Measurements from ENCODE around the gene LARP1.
"Not testable (repeated sequence)": the region's sequence is repeated elsewhere in the genome, so short reads cannot be mapped to it uniquely, and the experiment has no call there.

Gene LARP1

DNA sequence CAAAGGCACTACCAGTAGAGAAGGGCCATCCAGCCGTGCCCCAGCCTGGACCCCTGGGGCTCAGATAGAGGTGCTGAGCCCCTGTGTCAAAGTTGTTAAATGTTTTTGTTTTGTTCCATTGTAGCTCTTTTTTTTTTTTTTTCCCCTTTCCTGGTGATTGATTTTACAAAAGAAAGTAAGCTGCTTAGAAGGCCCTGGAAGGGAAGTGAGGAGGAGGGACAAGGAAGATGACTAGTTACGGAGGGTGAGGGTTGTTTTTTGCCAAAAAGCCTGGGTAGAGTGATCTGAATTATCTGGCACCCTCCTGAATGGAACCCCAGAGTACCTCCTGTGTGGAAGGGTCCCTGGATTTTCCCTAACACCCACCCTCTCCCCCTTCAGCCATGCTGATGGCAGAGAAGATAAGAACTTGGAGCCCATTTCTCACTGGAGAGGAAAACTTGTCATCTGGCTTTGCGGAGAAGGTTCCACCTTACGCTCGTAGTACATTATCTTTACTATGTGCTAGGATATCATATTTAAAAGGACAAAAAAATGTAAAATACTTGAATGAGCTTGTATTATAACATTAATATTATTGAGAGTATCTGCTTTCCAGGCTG lies 61.8 kb downstream of the LARP1 start:
- no peak for DNase-seq (ENCODE audit: low read depth)
- H3K4me3 ChIP-seq (ENCODE audit: low read depth, low read length): no peak overlapping the region

DNA sequence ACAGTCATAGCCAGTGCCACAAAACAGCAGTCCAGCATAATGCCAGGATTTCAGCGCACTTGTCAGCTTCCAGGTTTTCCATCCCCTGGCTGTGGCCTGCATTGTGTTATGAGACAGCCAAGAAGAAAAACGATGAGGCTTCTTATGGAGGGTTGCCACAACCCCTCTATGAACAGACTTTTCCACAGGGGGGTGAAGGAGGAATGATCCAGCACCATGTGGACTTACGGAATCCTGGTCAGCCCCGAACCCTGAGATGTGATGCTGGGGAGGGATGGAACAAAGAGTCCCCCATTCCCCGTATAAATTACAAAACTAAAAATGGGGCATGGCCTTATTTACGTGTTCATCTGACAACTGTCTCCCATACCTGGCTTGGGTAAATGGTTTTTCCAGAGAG lies 62.6 kb downstream of the LARP1 start:
- DNase-seq (ENCODE audit: low read depth): no peak
- H3K4me3 ChIP-seq (ENCODE audit: low read depth, low read length): no peak overlapping the region

DNA sequence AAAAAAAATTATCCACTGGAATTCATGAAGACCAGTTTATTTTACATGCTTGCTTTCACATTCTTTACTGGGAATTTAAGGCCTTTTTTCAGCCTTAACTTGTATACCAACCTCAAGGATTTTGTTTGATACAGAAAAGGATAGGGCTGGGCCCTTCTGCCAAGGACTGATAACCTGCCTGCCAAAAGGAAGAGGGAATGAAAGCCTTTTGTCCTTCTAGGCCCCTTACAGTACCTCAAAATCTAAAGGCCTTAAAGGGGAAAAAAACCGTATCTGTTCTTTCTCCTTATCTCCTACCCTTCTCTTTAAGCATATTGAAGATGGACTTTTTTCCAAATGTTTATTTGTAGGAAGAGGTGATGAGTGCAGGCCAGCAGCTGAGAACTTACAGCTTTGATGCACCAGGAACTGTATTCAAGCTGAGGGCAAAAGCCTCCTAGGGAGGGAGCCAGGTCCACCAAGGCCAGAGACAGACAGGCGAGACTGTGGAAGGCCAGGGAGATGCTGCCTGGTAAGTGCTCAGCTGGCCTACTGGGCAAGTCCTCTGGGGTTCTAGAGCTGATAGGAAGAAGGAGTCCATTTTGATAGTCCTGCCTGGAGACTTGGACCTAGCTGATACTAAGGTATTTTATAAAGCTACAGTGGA lies 63.4 kb downstream of the LARP1 start:
- DNase-seq (ENCODE audit: low read depth): no peak
- no peak overlapping the region for H3K4me3 ChIP-seq (ENCODE audit: low read depth, low read length)

DNA sequence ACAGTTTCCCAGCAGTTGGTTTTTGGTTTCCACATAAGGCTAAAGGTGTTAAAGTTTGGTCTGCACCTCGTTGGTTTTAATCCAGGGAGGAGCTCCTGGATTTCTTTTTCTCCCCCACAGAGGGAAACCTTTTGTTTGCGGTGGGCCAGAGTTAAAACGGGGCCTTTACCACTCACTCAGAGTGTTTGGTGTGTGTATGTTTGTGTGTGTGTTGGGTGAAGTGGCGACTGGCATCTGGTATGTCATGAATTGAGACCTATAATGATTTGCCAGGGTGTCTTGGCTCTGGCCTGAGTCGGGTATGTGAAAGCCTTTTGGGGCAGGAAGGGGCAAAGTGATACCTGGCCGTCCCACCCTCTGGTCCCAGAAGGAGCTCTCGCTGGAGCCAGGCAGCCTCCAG lies 64.4 kb downstream of the LARP1 start:
- no peak for DNase-seq (ENCODE audit: low read depth)
- no peak overlapping the region for H3K4me3 ChIP-seq (ENCODE audit: low read depth, low read length)

DNA sequence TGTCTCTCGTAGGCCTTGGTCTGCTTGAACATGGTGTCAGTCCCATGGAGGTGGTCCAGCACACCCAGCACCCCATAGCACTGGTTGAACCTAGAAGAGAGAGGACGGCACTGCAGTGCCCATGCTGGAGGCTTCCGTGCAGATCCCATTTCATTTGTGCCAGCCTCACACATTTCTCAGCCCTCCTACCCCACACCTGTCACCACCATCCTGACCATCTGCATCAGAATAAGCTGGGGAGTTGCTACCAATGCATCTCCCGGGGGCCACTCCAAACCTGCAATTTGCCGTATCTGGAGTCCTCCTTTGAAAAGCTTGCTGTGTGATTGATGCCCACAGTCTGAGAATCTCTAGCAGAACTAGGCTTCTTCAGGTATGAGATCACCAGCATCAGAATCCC lies 65.2 kb downstream of the LARP1 start:
- no peak overlapping the region for H3K4me3 ChIP-seq (ENCODE audit: low read depth, low read length)
- no peak for DNase-seq (ENCODE audit: low read depth)

DNA sequence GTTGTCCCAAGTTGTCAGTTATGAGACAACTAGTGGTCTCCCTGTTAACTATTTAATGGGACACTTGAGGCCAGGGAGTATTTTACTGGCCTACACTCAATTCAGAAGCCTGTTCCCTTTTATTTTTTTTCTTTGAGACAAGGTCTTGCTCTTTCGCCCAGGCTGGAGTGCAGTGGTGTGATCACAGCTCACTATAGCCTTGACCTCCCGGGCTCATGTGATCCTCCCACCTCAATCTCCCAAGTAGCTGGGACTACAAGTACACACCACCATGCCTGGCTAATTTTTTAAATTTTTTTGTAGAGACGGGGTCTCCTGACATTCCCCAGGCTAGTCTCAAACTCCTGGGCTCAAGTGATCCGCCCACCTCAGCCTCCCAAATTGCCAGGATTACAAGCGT lies 67.7 kb downstream of the LARP1 start:
- H3K4me3 ChIP-seq (ENCODE audit: low read depth, low read length); DNase-seq (ENCODE audit: low read depth): not testable (repeated sequence)

DNA sequence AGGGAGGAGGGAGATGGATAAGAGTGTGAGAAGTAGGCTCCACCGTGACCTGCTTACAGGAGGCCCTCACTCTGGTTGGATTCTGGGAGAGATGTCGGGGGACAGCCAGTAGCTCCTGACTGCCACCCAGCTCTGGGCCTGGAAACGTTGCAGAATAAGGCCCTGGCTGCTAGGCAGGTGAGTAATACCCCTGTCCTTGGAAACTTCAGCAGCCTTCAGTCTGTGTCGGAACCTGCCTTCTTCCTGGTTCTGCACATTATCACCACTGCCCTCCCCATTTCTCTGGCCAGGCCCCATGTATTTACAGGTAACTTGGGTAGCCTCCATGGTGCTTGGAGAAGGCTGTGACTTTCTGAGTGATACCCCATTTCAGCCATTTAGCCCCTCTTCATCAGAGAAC lies 68.4 kb downstream of the LARP1 start:
- DNase-seq (ENCODE audit: low read depth): no peak
- no peak overlapping the region for H3K4me3 ChIP-seq (ENCODE audit: low read depth, low read length)

DNA sequence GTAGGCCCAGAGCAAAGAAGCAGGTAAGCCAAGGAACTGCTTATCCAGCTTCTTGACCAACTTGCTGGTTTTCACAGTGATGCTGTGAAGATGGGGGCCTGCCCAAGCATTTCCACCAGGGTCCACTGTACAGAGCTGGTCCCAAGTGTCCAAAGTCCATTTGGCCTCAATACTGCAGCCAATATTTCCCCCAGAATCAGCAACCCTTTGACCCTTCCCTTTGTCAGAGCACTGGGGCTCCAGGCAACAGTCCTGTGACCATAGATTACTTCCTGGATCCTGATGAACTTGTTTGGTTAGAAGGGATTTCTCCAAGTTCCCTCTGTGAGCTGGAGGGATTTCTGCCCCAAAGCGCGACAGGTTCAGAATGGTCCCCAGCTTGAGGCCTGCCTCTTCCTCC lies 68.9 kb downstream of the LARP1 start:
- no peak overlapping the region for H3K4me3 ChIP-seq (ENCODE audit: low read depth, low read length)
- DNase-seq (ENCODE audit: low read depth): no peak

DNA sequence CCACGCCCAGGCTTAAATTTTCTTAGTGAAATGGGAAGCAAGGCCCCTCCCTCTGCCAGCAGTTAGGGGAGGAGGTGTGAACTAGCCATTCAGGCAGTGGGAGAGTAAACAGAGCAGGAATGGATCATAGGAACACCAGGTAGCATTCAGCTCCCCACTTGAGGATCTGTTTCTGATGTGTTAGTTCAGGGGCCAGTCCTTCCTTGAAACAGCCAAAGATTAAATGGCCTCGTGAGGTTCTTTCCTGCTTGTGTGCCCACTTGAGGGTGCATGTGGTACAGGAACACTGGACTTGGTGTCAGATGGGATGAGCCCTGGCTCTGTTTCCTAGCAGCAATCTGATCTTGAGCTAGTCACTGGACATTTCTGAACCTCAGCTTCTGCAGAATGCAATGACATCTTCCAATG lies 74.0 kb downstream of the LARP1 start:
- no peak for DNase-seq (ENCODE audit: low read depth)
- no peak overlapping the region for H3K4me3 ChIP-seq (ENCODE audit: low read depth, low read length)

DNA sequence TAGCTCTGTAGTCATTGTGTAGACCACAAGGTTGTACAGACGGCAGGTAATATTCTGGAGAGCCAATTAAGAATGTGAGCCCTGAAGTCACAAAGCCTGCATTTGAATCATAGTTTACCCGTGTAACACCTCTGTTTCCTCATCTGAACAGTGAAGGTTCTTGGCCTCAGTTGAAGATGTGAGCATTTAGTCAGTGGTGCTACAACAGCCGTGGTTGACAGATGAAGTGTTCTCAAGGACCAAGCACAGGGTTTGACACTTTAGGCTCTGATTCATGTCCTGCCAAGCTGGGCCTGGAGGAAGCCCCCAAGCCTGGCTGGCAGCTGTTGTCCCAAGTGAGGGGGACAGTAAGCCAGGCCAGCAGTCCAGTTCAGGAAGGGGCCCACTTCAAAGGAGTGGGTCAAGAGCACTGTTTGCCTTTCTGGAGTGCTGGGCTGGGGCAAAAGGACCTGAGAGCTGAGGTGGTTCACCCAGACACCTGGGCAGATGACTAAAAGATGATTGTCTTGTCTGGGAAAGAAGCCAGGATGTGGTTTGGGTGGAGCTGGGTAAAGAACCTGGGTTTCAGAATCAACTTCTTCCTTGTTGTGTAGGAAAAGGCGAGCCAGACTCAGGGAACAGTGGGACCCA lies 74.5 kb downstream of the LARP1 start:
- no peak for DNase-seq (ENCODE audit: low read depth)
- H3K4me3 ChIP-seq (ENCODE audit: low read depth, low read length): no peak overlapping the region

DNA sequence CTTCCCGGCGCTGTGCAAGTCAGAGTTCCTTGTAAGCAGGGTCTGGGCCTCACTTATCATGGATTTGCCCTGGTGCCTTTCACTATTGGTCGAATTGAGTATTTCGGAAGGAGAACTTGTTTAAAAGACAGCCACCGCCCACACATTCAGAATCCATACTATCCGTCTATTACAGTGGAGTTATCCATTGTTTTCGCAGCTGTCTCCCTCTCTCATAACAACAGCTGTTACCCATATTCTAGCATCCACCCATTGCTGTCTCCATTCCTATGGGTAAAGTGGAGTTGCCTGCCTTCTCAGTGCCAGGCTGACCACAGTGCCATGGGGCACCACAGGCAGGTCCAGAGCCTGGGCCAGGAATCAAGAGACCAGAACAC lies 75.0 kb downstream of the LARP1 start:
- no peak overlapping the region for H3K4me3 ChIP-seq (ENCODE audit: low read depth, low read length)
- DNase-seq (ENCODE audit: low read depth): peak; percentile 38

DNA sequence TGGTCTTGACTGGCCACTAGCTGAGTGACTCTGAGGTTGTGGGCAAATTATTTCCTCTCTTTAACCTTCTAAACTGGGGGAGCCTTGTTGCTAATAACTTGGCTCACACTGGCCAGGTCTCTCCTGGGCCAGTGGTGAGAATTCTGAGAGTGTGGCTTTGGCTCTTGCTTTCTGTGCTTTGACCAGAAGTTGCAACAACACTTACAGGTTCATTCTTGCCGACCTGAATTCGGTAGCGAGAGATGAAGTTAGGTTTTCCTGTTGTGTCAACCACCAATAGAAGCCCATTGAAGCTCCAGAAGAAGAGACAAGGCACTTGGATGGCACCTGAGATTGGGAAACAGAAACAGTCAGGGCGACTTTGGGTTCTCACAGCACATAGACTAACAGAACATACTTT lies 75.4 kb downstream of the LARP1 start:
- no peak overlapping the region for H3K4me3 ChIP-seq (ENCODE audit: low read depth, low read length)
- no peak for DNase-seq (ENCODE audit: low read depth)

DNA sequence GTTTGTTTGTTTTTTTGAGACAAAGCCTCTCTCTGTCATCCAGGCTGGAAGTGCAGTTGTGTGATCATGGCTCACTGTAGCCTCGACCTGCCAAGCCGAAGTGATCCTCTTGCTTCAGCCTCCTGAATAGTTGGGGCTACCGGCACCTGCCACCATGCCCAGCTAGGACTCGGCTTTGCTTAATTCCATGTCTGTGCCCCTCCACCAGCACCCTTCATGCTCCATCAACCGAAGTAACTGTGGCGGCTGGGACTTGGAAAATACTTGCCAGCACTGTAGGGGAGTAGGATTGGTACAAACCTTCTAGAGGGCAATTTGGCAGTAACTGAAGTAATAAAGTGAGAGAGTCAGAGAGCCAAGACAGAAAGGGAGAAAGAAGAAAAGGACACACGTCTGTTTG lies 76.3 kb downstream of the LARP1 start:
- H3K4me3 ChIP-seq (ENCODE audit: low read depth, low read length): no peak overlapping the region
- no peak for DNase-seq (ENCODE audit: low read depth)

DNA sequence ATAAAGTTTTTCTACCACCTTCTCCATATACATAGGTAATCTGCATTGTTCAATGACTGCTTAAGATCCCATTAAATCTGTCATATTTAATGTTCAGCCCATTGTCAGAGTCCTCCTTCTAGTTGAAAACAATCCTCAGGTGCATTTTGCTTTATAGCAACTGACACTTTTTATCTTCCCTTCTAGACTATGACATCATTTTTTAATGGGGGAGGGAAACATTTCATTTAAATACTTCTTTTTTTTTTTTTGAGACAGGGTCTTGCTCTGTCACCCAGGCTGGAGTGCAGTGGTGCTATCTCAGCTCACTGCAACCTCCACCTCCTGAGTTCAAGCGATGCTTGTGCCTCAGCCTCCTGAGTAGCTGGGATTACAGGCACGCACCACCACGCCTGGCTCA lies 77.6 kb downstream of the LARP1 start:
- DNase-seq (ENCODE audit: low read depth): not testable (repeated sequence)

DNA sequence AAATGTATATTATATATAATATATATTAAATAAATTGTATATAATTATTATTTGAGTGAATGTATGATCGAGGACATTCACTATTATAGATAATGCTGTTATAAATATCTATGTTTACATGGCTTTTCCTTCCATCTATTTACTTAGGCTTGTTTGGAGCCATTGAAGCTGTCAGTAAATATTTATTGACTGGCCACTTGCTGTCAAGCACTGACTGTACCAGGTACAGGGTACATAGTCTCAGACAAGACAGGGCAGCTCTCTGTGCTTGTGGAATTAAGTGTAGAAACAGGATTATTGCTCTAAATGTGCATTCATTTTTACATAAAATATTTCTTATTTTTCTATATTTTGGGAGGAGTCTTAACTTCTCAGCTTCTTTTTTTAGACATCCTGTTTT lies 78.9 kb downstream of the LARP1 start:
- no peak for DNase-seq (ENCODE audit: low read depth)
- H3K4me3 ChIP-seq (ENCODE audit: low read depth, low read length): no peak overlapping the region

More for the DNA sequence above, 77.6 kb downstream of the LARP1 start:
- H3K4me3 ChIP-seq (ENCODE audit: low read depth, low read length): not testable (repeated sequence)

DNA sequence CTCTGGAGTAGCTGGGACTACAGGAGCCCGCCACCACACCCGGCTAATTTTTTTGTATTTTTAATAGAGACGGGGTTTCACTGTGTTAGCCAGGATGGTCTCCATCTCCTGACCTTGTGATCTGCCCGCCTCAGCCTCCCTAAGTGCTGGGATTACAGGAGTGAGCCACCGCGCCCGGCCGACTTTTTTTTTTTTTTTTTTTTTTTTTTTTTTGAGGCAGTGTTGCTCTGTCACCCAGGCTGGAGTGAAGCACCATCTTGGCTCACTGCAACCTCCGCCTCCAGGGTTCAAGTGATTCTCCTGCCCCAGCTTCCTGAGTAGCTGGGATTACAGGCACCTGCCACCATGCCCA lies 80.5 kb downstream of the LARP1 start:
- not testable (repeated sequence) for H3K4me3 ChIP-seq (ENCODE audit: low read depth, low read length); DNase-seq (ENCODE audit: low read depth)

DNA sequence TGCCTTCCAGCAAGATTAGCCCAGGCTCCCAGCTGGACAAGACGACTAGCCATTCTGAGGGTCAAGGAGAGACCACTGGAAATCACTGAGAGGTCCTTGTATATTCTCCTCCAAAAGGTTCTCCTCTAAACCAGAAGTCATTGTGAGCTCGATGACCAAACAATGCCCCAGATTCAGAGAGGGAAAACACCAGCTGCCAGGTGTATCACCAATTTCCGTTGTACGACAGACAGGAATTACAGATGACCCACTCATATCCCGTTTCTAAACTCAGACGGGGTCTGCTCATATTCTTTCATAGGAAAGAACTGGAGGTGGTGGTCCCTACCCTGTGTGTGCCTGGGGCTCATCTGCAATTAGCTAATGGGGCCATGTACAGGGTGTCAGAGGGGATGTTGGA lies 81.0 kb downstream of the LARP1 start:
- DNase-seq (ENCODE audit: low read depth): no peak
- H3K4me3 ChIP-seq (ENCODE audit: low read depth, low read length): no peak overlapping the region

DNA sequence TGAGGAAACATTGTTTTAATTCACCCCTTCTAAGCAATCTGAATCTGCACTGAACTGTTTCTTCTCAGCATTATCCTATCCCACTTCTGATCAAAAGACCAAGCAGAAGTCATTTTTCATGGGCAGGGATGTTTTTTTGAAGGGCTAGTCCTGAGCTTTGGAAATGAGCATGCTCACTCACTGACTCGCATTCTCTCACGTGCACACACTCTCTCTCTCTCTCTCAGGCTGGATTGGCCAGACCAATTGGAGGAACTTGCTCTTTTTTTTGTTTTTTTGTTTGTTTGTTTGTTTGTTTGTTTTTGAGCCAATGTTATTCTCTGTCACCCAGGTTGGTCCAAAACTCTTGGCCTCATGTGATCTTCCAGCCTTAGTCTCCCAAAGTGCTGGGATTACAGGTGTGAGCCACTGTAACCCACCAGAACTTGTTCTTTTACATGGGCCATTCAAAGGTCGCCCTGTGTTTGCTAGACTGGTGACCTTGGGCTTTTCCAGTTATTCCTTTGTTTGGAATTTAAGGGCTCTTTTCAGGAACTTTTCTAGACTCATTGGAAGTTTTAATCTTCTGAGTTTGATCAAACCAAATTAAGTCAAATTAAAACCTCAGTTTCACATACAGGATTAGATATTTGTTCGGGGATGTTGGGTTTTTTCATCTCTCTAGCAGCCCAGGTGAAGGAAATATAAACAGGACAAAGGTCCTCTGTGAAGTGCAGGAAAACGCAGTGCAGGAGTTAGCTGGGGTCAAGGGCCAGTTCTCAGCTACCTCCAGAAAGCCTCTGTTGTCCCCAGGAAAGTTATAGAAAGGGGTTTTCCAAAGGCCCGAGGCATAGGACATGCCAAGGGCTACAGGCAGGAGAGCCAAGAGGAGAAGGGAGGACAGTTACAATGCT lies 82.1 kb downstream of the LARP1 start:
- H3K4me3 ChIP-seq (ENCODE audit: low read depth, low read length): no peak overlapping the region
- no peak for DNase-seq (ENCODE audit: low read depth)

DNA sequence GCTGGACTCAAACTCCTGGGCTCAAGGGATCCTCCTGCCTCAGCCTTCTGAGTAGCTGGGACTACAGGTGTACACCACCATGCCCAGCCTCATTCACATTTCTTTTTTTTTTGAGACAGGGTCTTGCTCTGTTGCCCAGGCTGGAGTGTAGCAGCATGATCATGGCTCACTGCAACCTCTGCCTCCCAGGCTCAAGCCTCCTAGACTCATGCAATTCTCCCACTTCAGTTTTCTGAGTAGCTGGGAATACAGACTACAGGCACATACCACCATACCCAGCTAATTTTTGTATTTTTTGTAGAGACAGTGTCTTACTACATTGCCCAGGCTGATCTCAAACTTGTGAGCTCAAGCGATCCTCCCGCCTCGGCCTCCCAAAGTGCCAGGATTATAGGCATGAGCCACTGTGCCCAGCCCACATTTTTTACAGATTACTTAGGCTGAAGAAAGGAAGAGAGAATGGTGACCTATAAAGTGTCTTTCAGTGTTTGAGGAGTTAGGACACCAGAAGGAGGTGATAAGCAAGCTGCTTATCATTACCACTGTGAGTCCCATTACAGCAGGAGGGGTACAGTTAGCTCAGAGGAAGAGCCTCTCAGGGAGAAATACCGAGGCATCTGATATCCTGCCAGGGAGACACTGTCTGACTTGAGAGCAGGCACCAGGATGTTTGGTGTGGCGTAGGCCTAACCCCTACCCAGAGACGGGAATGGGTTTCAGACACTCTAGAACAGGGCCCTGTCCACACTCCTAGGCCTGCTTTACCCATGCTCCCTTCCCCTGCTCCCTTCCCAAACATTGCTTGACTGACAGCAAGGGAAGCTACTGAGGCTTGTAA lies 85.5 kb downstream of the LARP1 start:
- DNase-seq (ENCODE audit: low read depth): no peak
- no peak overlapping the region for H3K4me3 ChIP-seq (ENCODE audit: low read depth, low read length)

DNA sequence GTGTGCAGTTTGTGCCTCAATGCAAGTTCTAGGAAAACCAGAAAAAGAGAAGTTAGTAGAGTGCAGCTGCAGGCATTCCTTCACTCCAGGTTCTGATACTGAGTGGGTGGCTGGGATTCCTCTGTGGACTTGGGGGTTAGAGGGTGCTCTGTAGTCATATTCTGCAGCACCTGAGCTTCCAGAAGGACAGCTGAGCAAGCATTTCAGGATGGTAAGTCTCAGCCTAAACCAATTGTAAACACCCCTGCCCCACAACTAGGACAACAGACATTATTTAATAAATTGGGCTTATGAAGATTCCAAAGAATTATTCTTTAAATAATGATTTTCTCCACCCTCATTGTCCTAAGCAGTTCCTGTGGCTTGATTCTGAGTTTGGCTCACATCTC lies 86.1 kb downstream of the LARP1 start:
- no peak for DNase-seq (ENCODE audit: low read depth)
- H3K4me3 ChIP-seq (ENCODE audit: low read depth, low read length): no peak overlapping the region

All from skeletal muscle cell (primary cell).